ENCODE measurements around the gene LSM2. TPM values are rescaled to one million over a fixed set of nuclear protein-coding genes. Genes with fewer than 3 reads are reported as not detected.

LSM2 gene
- total and polyA plus RNA-seq, 2 donors (not counting 1 experiment from before 2014, with no cell fraction given) = 52.4 to 57.4 TPM

DNA sequence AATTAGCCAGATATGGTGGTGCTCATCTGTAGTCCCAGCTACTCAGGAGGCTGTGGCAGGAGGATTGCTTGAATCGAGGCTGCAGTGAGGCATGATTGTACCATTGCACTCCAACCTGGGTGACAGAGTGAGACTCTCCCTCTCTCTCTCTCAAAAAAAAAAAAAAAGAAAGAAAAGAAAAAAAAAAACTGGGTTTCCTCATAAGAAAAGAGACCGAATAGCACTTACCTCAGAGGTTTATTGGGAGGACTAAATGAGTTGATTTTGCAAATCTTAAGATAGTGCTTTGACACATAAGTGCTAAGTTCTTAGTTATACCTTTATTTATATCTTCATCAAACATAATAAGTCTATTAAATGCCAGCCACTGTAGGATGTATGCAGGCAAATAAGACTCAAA, 35.9 kb downstream of the LSM2 start:
- Histone ChIP-seq H3K9me3 (ENCODE audit: control extremely low read depth in 1 of 3, control insufficient read depth in 2 of 3, insufficient read depth in 1 of 3, low read length in 2 of 3) (no peaks in the 10 kb centered on the region), H3K36me3 (replicated peaks in 1 of 2; ENCODE audit: control extremely low read depth in 1 of 2, control insufficient read depth in 1 of 2, extremely low read depth in 1 of 2, insufficient read depth in 2 of 2, low read length in 1 of 2) (no peaks in the 10 kb centered on the region), H3K9ac (ENCODE audit: low read length) (no peak overlapping the region), H2AFZ (ENCODE audit: insufficient read depth, low read depth, low read length, poor library complexity, severe bottlenecking) (no peak overlapping the region), H3K79me2 (ENCODE audit: control insufficient read depth, insufficient read depth, low read length) (no peaks in the 10 kb centered on the region), H3K4me1 (ENCODE audit: control insufficient read depth in 2 of 2, insufficient read depth in 2 of 2, low read length in 2 of 2) (peaks cover 0 to 10% of the 10 kb centered on the region in 2 donors), H4K20me1 (ENCODE audit: control insufficient read depth, insufficient read depth, low read length, poor library complexity, severe bottlenecking) (no peaks in the 10 kb centered on the region), H3K27me3 (replicated peaks in 1 of 4; ENCODE audit: control extremely low read depth in 1 of 4, control insufficient read depth in 3 of 4, insufficient read depth in 4 of 4, low read length in 3 of 4) (no peaks in the 10 kb centered on the region), H3K4me2 (replicated peaks; ENCODE audit: low read depth, low read length, poor library complexity, severe bottlenecking) (no peak overlapping the region), H3K4me3 (ENCODE audit: control extremely low read depth in 1 of 5, extremely low read depth in 1 of 5, insufficient read depth in 1 of 5, low read depth in 2 of 5, low read length in 4 of 5) (no peak overlapping the region), H3K27ac (ENCODE audit: low read length in 2 of 2) (no peak overlapping the region)
- ChIA-PET CTCF (interaction anchor here (0.7 to 4.5 kb wide), 16 partner anchors 8 to 279 kb away, joined by 3 to 51 read pairs (median 8); partner anchors contain the start of genes ABHD16A, BAG6, CLIC1 and DDAH2), POLR2A (interaction anchor here (0.7 to 2.4 kb wide), 3 partner anchors 32 to 60 kb away, joined by 4 to 8 read pairs (median 6); no protein-coding TSS in a partner anchor)
- H3K4me3 Mint-ChIP-seq = no peak overlapping the region
- peaks cover 15% of the 10 kb centered on the region for H3K4me1 Mint-ChIP-seq
- no peaks in the 10 kb centered on the region for H3K9me3 Mint-ChIP-seq (ENCODE audit: insufficient read depth)
- WGBS (ENCODE audit: insufficient coverage) = no CpG with 5 or more reads among the region's 2 CpGs
- intact Hi-C loops (cut with micrococcal nuclease) = loop anchor here (5.0 kb wide), 1 partner anchor 61 kb away; no protein-coding TSS in a partner anchor
- DNase-seq (no peak), ATAC-seq (ENCODE audit: low read depth) (no peak)
- TF ChIP-seq EZH2 (IDR thresholded peaks at IDR 0.05; ENCODE audit: borderline replicate concordance, insufficient read depth, low read depth, low read length, poor library complexity, severe bottlenecking) = no peak
- TF ChIP-seq, protein P1, sequence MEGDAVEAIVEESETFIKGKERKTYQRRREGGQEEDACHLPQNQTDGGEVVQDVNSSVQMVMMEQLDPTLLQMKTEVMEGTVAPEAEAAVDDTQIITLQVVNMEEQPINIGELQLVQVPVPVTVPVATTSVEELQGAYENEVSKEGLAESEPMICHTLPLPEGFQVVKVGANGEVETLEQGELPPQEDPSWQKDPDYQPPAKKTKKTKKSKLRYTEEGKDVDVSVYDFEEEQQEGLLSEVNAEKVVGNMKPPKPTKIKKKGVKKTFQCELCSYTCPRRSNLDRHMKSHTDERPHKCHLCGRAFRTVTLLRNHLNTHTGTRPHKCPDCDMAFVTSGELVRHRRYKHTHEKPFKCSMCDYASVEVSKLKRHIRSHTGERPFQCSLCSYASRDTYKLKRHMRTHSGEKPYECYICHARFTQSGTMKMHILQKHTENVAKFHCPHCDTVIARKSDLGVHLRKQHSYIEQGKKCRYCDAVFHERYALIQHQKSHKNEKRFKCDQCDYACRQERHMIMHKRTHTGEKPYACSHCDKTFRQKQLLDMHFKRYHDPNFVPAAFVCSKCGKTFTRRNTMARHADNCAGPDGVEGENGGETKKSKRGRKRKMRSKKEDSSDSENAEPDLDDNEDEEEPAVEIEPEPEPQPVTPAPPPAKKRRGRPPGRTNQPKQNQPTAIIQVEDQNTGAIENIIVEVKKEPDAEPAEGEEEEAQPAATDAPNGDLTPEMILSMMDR (IDR thresholded peaks at IDR 0.05) = no peak
- H3K27me3 Mint-ChIP-seq = no peaks in the 10 kb centered on the region
- no peak overlapping the region for H3K27ac Mint-ChIP-seq

DNA sequence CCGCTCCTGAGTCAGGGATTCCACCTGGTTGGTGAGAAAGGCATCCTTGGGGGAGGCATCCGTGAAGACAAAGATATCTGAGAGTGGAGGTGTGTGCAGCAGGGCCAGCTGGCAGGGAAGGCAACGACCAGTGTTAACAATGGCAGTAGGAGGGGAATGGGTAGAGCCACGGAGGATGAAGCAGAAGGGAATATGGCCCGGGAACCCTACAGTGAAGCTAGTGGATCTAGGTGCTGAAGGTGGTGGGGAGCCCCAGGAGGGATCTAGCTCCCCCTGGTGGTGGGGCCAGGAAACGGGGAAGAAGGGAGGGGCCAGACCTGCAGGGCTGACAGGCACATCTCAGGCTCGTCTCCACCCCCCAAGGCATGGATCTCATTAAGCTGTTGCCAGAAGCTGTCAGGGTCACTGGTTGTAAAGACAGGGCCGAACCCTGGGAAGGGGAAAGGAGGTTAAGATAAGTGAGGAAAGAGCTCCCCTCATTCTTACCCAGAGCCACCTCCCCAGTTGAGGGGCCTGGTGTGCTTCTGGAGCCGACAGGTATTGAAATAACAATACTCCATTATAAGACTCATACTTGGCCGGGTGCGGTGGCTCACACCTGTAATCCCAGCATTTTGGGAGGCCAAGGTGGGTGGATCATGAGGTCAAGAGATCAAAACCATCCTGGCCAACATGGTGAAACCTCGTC, 36.9 kb downstream of the LSM2 start:
- Histone ChIP-seq H3K9ac (ENCODE audit: low read length) (no peak overlapping the region), H3K9me3 (ENCODE audit: control extremely low read depth in 1 of 3, control insufficient read depth in 2 of 3, insufficient read depth in 1 of 3, low read length in 2 of 3) (no peaks in the 10 kb centered on the region), H3K27ac (ENCODE audit: low read length in 2 of 2) (no peak overlapping the region), H4K20me1 (ENCODE audit: control insufficient read depth, insufficient read depth, low read length, poor library complexity, severe bottlenecking) (no peaks in the 10 kb centered on the region), H3K4me1 (ENCODE audit: control insufficient read depth in 2 of 2, insufficient read depth in 2 of 2, low read length in 2 of 2) (peaks cover 0 to 9% of the 10 kb centered on the region in 2 donors), H3K4me3 (ENCODE audit: control extremely low read depth in 1 of 5, extremely low read depth in 1 of 5, insufficient read depth in 1 of 5, low read depth in 2 of 5, low read length in 4 of 5) (no peak overlapping the region), H3K4me2 (replicated peaks; ENCODE audit: low read depth, low read length, poor library complexity, severe bottlenecking) (no peak overlapping the region), H3K79me2 (ENCODE audit: control insufficient read depth, insufficient read depth, low read length) (no peaks in the 10 kb centered on the region), H3K27me3 (replicated peaks in 1 of 4; ENCODE audit: control extremely low read depth in 1 of 4, control insufficient read depth in 3 of 4, insufficient read depth in 4 of 4, low read length in 3 of 4) (no peaks in the 10 kb centered on the region), H3K36me3 (replicated peaks in 1 of 2; ENCODE audit: control extremely low read depth in 1 of 2, control insufficient read depth in 1 of 2, extremely low read depth in 1 of 2, insufficient read depth in 2 of 2, low read length in 1 of 2) (no peaks in the 10 kb centered on the region), H2AFZ (ENCODE audit: insufficient read depth, low read depth, low read length, poor library complexity, severe bottlenecking) (no peak overlapping the region)
- intact Hi-C loops (cut with micrococcal nuclease) = loop anchor here (1.0 to 5.0 kb wide), 3 partner anchors 41 to 90 kb away; partner anchors contain the start of gene DDAH2
- Mint-ChIP-seq H3K4me3 (no peak overlapping the region), H3K4me1 (peaks cover 13% of the 10 kb centered on the region), H3K27ac (peak overlapping the region; percentile 32), H3K9me3 (ENCODE audit: insufficient read depth) (no peaks in the 10 kb centered on the region), H3K27me3 (no peaks in the 10 kb centered on the region)
- DNase-seq (peak; percentile 87), ATAC-seq (ENCODE audit: low read depth) (peak; percentile 98)
- TF ChIP-seq EZH2 (IDR thresholded peaks at IDR 0.05; ENCODE audit: borderline replicate concordance, insufficient read depth, low read depth, low read length, poor library complexity, severe bottlenecking) = no peak
- TF ChIP-seq, protein P1 (IDR thresholded peaks at IDR 0.05) = peak; percentile 74
- CTCF ChIA-PET = interaction anchor here (0.6 to 4.5 kb wide), 28 partner anchors 9 to 242 kb away, joined by 3 to 51 read pairs (median 5); partner anchors contain the start of genes ABHD16A, BAG6, CLIC1 and DDAH2
- POLR2A ChIA-PET = interaction anchor here (0.7 to 2.4 kb wide), 7 partner anchors 29 to 117 kb away, joined by 3 to 8 read pairs (median 4); partner anchors contain the start of genes BAG6, DDAH2 and MSH5
- WGBS (ENCODE audit: insufficient coverage) = 71% methylated on average over 7 of the region's 12 CpGs
